Heart left ventricle (tissue), 13 donors: ENCODE measurements around the gene FAM3A.

ENCODE experiments used
- POLR2A ChIP-seq, 2 donors: fragments of 450-650 bp; IDR thresholded peaks; one replicate each; pipeline ENCODE4 v1.6.1; 2017; ENCODE audit warnings: antibody characterized with exemption in 2 of 2, mild to moderate bottlenecking in 2 of 2, moderate library complexity in 2 of 2
- TF ChIP-seq, protein P1 (sequence below), 12 donors: fragments of 200-600 bp; sonication (generic) in 4 of 12; IDR thresholded peaks; one replicate each; pipeline versions ENCODE4 v1.5.0 to v1.8.0; 2018 to 2022; ENCODE audit warnings: antibody characterized with exemption in 12 of 12, mild to moderate bottlenecking in 5 of 12
- donor health status: ischemic (EF 13 %, LVEDD 7.1; RV severe dilation, severe dysfunction).
- donor health status: DM: no; HTN: yes; CAD: no.
- donor health status: DM: no; HTN: no; CAD: no.
- donor health status: ischemic (EF 25% LVEDD 6.9; RV normal size, moderate dysfunction).
- donor health status: ischemic (EF 25% LVEDD 5.7; RV mildly dilated, moderate dysfunction).
- donor health status: ischemic (EF 35%, LVEDD 5.7; RV mildly dilated, moderate dysfunction).
- donor health status: nonischemic (EF 11% LVEDD 7.7; RV severe dilation, severe dysfunction).
- donor health status: DM: yes; HTN: yes; CAD: no.
- donor health status: PGD.
- donor health status: ischemic (EF 29% LVEDD 5.4; RV normal size, mild dysfunction).
- donor health status: nonischemic (EF 23%, LVEDD 6.1; RV moderate dilation, normal function).

- TF ChIP-seq, protein P1, sequence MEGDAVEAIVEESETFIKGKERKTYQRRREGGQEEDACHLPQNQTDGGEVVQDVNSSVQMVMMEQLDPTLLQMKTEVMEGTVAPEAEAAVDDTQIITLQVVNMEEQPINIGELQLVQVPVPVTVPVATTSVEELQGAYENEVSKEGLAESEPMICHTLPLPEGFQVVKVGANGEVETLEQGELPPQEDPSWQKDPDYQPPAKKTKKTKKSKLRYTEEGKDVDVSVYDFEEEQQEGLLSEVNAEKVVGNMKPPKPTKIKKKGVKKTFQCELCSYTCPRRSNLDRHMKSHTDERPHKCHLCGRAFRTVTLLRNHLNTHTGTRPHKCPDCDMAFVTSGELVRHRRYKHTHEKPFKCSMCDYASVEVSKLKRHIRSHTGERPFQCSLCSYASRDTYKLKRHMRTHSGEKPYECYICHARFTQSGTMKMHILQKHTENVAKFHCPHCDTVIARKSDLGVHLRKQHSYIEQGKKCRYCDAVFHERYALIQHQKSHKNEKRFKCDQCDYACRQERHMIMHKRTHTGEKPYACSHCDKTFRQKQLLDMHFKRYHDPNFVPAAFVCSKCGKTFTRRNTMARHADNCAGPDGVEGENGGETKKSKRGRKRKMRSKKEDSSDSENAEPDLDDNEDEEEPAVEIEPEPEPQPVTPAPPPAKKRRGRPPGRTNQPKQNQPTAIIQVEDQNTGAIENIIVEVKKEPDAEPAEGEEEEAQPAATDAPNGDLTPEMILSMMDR (IDR thresholded peaks at IDR 0.05) = no peak
- TF ChIP-seq POLR2A (IDR thresholded peaks at IDR 0.05) = no peak
Measured at GRCh38 chrX:154460326-154460725, 55.7 kb downstream of the FAM3A start.
